Neural progenitor cell (in vitro differentiated cells): Measurements from ENCODE around the gene UNC5A. TPM values are rescaled to one million over a fixed set of nuclear protein-coding genes. Genes with fewer than 3 reads are reported as not detected.

Source experiments
- DNase-seq: peaks from one replicate; pipeline ENCODE4 v3.0.0-alpha.2; 2016; ENCODE audit warnings: low spot score
- H2AFZ ChIP-seq: fragments of 200-600 bp; sonication (generic); replicated peaks from 2 replicates; pipeline ENCODE4 v1.6.1; 2016; ENCODE audit warnings: antibody characterized with exemption
- H3F3A ChIP-seq: fragments of 200-600 bp; sonication (generic); 2 replicates; pipeline ENCODE4 v1.6.1; 2016; ENCODE audit warnings: antibody characterized with exemption, low read depth
- H3K27ac ChIP-seq: fragments of 200-600 bp; sonication (generic); 2 replicates; pipeline ENCODE4 v1.5.1; 2016; ENCODE audit warnings: mild to moderate bottlenecking
- H3K27me3 ChIP-seq: fragments of 200-600 bp; sonication (generic); 2 replicates; pipeline ENCODE4 v1.6.1; 2016; ENCODE audit warnings: mild to moderate bottlenecking, moderate library complexity
- H3K36me3 ChIP-seq: fragments of 200-600 bp; sonication (generic); 2 replicates; pipeline ENCODE4 v1.5.1; 2016
- H3K4me1 ChIP-seq: fragments of 200-600 bp; sonication (generic); 2 replicates; pipeline ENCODE4 v1.6.1; 2016; ENCODE audit warnings: mixed run types
- H3K4me2 ChIP-seq: fragments of 200-600 bp; sonication (generic); 2 replicates; pipeline ENCODE4 v1.6.1; 2016
- H3K4me3 ChIP-seq: fragments of 200-600 bp; sonication (generic); 2 replicates; pipeline ENCODE4 v1.5.1; 2016
- H3K79me2 ChIP-seq: fragments of 200-600 bp; sonication (generic); 2 replicates; pipeline ENCODE4 v1.6.1; 2016; ENCODE audit warnings: low read depth
- H3K9ac ChIP-seq: fragments of 200-600 bp; sonication (generic); 2 replicates; pipeline ENCODE4 v1.6.1; 2016
- H3K9me3 ChIP-seq: fragments of 200-600 bp; sonication (generic); 2 replicates; pipeline ENCODE4 v1.5.1; 2016; ENCODE audit warnings: low read depth
- H4K20me1 ChIP-seq: fragments of 200-600 bp; sonication (generic); 2 replicates; pipeline ENCODE4 v1.6.1; 2016; ENCODE audit warnings: low read depth
- H3K27ac Mint-ChIP-seq: 3 replicates; pipeline ENCODE4 v1.8.0; 2021; ENCODE audit warnings: mixed read lengths
- H3K27me3 Mint-ChIP-seq: 2 replicates; pipeline ENCODE4 v1.8.0; 2022; ENCODE audit warnings: low read depth, mild to moderate bottlenecking, inconsistent platforms, moderate library complexity, mixed read lengths; ENCODE audit not compliant: insufficient read depth
- H3K36me3 Mint-ChIP-seq: 3 replicates; pipeline ENCODE4 v1.8.0; 2021; ENCODE audit warnings: mixed read lengths
- H3K4me1 Mint-ChIP-seq: 3 replicates; pipeline ENCODE4 v1.8.0; 2021; ENCODE audit warnings: mixed read lengths
- H3K4me3 Mint-ChIP-seq: 3 replicates; pipeline ENCODE4 v1.8.0; 2021; ENCODE audit warnings: mild to moderate bottlenecking, moderate library complexity, mixed read lengths
- H3K9me3 Mint-ChIP-seq: 3 replicates; pipeline ENCODE4 v1.8.0; 2020; ENCODE audit warnings: mixed read lengths
- CTCF ChIP-seq: fragments of 200-600 bp; sonication (generic); IDR thresholded peaks from 2 replicates; pipeline ENCODE4 v1.5.1; 2017; ENCODE audit warnings: antibody characterized with exemption, mild to moderate bottlenecking
- EZH2 ChIP-seq: fragments of 200-600 bp; sonication (generic); IDR thresholded peaks from 2 replicates; pipeline ENCODE4 v1.6.1; 2017; ENCODE audit warnings: antibody characterized with exemption, mild to moderate bottlenecking, moderate library complexity
- EZH2phosphoT487 ChIP-seq: fragments of 200-600 bp; sonication (generic); IDR thresholded peaks from 2 replicates; pipeline ENCODE4 v1.6.1; 2017; ENCODE audit warnings: antibody characterized with exemption
- total RNA-seq: library from RNA; depleted of rRNA; stranded (reverse); fragments of >200 nt; gene quantifications from 2 replicates; pipeline ENCODE4 v1.2.3, GENCODE V29; 2015; ENCODE audit warnings: low replicate concordance

The UNC5A gene
- total RNA-seq, 1 donor from 2014 or later: 1.2 TPM

GRCh38 chr5:176912115-176912514 lies 101.8 kb downstream of the UNC5A start:
- peaks cover 10% of the 10 kb centered on the region for H3K36me3 ChIP-seq
- no peak overlapping the region for H3K9ac ChIP-seq
- no peak overlapping the region for H3K4me2 ChIP-seq
- no peaks in the 10 kb centered on the region for H3F3A ChIP-seq
- no peak overlapping the region for H3K4me3 ChIP-seq
- Mint-ChIP-seq H3K4me3 (no peak overlapping the region), H3K9me3 (no peaks in the 10 kb centered on the region), H3K27me3 (no peaks in the 10 kb centered on the region), H3K27ac (no peak overlapping the region), H3K36me3 (peaks cover 8% of the 10 kb centered on the region), H3K4me1 (peaks cover 29% of the 10 kb centered on the region)
- DNase-seq: no peak
- TF ChIP-seq EZH2 (no peak), EZH2phosphoT487 (no peak), CTCF (no peak)
- no peaks in the 10 kb centered on the region for H3K9me3 ChIP-seq
- peaks cover 6% of the 10 kb centered on the region for H3K4me1 ChIP-seq
- H3K27ac ChIP-seq: no peak overlapping the region
- H4K20me1 ChIP-seq: peaks cover 19% of the 10 kb centered on the region
- H3K79me2 ChIP-seq: no peaks in the 10 kb centered on the region
- H2AFZ ChIP-seq: no peak overlapping the region
- no peaks in the 10 kb centered on the region for H3K27me3 ChIP-seq

DNA sequence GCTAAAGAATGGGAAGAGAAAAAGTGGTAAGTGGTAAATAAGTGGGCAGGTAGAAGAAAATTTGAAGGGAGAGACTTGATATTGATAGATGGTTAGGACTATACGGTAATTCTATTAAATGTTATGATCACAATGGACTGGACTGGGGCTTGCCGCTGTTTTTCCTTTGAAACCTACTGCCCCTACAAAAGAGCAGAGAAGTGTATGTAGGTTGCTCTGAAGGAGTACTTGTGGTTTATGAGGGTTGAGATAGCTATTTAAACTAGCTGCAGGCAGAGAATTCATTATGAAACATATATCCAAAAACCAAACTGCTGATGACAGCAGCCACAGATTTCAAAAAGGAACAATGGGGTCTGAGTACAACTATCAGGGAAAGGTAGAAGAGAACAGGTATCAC lies 105.5 kb downstream of the UNC5A start:
- H2AFZ ChIP-seq: no peak overlapping the region
- TF ChIP-seq EZH2phosphoT487: no peak
- TF ChIP-seq CTCF: no peak
- TF ChIP-seq EZH2: no peak
- no peak overlapping the region for H3K4me2 ChIP-seq
- H3F3A ChIP-seq: no peaks in the 10 kb centered on the region
- Mint-ChIP-seq H3K27me3 (no peaks in the 10 kb centered on the region), H3K4me1 (peaks cover 8% of the 10 kb centered on the region), H3K4me3 (no peak overlapping the region), H3K27ac (no peak overlapping the region), H3K9me3 (no peaks in the 10 kb centered on the region), H3K36me3 (peaks cover 11% of the 10 kb centered on the region)
- H3K4me1 ChIP-seq: peaks cover 4% of the 10 kb centered on the region
- H3K79me2 ChIP-seq: peaks cover 1% of the 10 kb centered on the region
- H3K36me3 ChIP-seq: no peaks in the 10 kb centered on the region
- peaks cover 13% of the 10 kb centered on the region for H4K20me1 ChIP-seq
- no peak overlapping the region for H3K4me3 ChIP-seq
- H3K27ac ChIP-seq: no peak overlapping the region
- no peak for DNase-seq
- H3K9ac ChIP-seq: no peak overlapping the region
- H3K9me3 ChIP-seq: no peaks in the 10 kb centered on the region
- no peaks in the 10 kb centered on the region for H3K27me3 ChIP-seq

- Histone ChIP-seq H3K27ac (no peak overlapping the region), H3K9ac (no peak overlapping the region), H3K4me2 (no peak overlapping the region), H3F3A (peaks cover 1% of the 10 kb centered on the region), H3K79me2 (peaks cover 3% of the 10 kb centered on the region), H4K20me1 (peaks cover 18% of the 10 kb centered on the region), H3K9me3 (no peaks in the 10 kb centered on the region), H3K36me3 (no peaks in the 10 kb centered on the region), H3K4me3 (no peak overlapping the region), H2AFZ (no peak overlapping the region), H3K4me1 (peaks cover 8% of the 10 kb centered on the region), H3K27me3 (no peaks in the 10 kb centered on the region)
- no peak for DNase-seq
- H3K4me1 Mint-ChIP-seq: peaks cover 12% of the 10 kb centered on the region
- no peaks in the 10 kb centered on the region for H3K27me3 Mint-ChIP-seq
- H3K27ac Mint-ChIP-seq: no peak overlapping the region
- TF ChIP-seq CTCF: no peak
- no peak for TF ChIP-seq EZH2phosphoT487
- TF ChIP-seq EZH2: no peak
- H3K36me3 Mint-ChIP-seq: peaks cover 10% of the 10 kb centered on the region
- H3K9me3 Mint-ChIP-seq: no peaks in the 10 kb centered on the region
- no peak overlapping the region for H3K4me3 Mint-ChIP-seq
Measured at GRCh38 chr5:176916337-176916736, 106.0 kb downstream of the UNC5A start.
